LNCAP (cell line): ENCODE results near the gene LMNB1.

Experiments
- TF ChIP-seq, protein P1 (sequence below): fragments of 450-650 bp; IDR thresholded peaks from 2 replicates; pipeline ENCODE4 v1.5.1; 2017; ENCODE audit warnings: mild to moderate bottlenecking

LMNB1 gene

GRCh38 chr5:126852841-126853271 lies 75.9 kb downstream of the LMNB1 start:
- TF ChIP-seq, protein P1, sequence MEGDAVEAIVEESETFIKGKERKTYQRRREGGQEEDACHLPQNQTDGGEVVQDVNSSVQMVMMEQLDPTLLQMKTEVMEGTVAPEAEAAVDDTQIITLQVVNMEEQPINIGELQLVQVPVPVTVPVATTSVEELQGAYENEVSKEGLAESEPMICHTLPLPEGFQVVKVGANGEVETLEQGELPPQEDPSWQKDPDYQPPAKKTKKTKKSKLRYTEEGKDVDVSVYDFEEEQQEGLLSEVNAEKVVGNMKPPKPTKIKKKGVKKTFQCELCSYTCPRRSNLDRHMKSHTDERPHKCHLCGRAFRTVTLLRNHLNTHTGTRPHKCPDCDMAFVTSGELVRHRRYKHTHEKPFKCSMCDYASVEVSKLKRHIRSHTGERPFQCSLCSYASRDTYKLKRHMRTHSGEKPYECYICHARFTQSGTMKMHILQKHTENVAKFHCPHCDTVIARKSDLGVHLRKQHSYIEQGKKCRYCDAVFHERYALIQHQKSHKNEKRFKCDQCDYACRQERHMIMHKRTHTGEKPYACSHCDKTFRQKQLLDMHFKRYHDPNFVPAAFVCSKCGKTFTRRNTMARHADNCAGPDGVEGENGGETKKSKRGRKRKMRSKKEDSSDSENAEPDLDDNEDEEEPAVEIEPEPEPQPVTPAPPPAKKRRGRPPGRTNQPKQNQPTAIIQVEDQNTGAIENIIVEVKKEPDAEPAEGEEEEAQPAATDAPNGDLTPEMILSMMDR: no peak

GRCh38 chr5:126854526-126855110 lies 77.7 kb downstream of the LMNB1 start:
- TF ChIP-seq, protein P1: no peak

- TF ChIP-seq, protein P1: no peak
Measured at GRCh38 chr5:126855266-126855665, 78.3 kb downstream of the LMNB1 start.

DNA sequence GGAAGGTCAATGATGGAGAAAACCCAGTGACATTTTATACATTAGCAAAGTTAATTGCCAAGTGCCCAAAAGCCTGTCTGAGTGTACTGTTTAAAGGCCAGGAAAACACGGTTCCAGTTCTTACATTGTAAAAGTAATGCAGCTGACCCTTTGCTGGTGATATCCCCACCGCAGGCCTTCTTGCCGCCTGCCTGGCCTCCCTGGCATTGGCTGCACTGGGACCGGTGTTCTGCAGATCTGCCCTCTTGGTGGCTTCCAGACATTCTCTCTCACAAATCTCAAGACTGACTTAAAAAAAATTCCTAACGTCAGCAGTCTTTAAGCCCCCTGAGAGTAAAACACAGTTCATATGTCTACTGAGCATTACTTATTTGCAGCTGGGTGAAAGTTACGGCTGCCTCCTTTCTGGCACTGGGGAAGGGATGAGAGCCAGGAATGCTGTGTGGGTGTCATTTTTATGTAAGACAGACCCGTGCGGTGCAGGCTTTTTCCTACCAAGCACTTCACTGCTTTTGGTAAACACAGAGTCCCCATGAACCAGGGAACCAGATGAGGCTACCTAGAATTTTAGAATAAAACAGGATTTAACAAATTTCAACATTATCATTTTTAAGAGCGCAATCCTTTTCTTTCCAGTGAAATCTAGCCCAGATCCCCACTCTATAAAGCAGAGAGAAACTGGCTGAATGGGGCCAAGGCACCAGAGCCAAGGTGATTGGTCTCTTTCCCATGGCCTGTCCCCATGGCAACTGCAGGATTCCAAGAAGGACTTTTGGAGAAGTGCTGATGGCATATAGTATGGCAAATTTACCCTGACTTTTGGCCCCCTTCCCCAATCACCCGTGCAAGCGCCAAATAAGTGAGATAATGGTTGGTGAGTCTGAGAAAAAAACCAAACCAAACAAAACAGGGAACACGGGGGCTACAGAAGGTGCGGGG lies 80.8 kb downstream of the LMNB1 start:
- TF ChIP-seq, protein P1: no peak

DNA sequence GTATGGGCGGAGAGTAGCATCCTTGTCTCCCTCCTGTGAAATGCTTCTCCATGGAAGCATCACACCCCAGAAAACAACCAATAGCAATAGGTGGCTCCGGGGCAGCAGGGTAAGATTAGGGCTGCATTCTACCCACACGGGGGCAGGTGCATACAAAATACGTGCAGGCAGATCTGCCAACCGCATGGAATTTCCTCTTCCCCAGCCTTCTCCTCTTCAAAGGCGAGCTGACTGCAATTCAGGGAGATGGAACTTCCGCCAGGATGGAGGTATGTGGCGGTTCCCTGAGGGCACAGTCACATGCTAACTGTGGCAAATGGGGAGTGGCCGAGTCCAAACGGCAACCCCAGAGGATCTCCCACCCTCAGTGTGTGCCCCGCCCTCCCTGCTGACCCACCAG lies 81.5 kb downstream of the LMNB1 start:
- TF ChIP-seq, protein P1: no peak

DNA sequence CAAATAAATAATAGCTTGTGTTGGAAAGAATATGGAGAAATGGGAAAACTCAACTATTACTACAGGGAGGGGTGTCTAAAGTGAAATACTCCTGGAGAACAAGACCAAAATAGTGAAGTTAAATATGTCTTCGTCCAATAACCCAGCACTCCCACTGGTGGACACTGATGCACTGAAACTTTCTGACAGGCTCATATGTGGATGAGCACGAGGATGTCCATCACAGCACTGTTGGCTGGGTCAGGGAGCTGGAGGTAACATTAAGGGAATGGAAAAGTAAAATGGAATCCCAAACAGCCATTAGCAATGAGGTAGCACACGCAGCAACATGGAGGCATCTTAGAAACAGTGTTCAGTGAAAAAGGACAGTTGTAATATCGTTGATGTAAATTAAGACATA lies 86.5 kb downstream of the LMNB1 start:
- TF ChIP-seq, protein P1: no peak

- TF ChIP-seq, protein P1: no peak
Measured at GRCh38 chr5:126864042-126864688, 87.2 kb downstream of the LMNB1 start.
